ENCODE results near the gene URI1.
"Not testable (repeated sequence)": the region's sequence is repeated elsewhere in the genome, so short reads cannot be mapped to it uniquely, and the experiment has no call there.

Gene URI1

DNA sequence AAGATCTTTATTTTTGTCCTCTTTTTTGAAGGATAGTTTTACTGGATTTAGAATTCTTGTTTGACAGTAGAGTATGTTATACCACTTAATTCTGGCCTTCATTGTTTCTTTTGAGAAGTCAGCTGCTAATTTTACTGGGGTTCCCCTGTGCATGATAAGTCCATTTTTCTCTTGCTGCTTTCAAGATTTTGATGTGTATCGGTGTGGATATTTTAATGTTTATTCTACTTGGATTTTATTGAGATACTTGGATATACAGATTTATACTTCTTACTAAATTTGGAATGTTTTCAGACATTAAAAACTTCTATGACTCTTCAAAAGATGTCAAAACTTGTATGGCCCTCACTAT, 86.9 kb downstream of the URI1 start:
- no peak for DNase-seq

DNA sequence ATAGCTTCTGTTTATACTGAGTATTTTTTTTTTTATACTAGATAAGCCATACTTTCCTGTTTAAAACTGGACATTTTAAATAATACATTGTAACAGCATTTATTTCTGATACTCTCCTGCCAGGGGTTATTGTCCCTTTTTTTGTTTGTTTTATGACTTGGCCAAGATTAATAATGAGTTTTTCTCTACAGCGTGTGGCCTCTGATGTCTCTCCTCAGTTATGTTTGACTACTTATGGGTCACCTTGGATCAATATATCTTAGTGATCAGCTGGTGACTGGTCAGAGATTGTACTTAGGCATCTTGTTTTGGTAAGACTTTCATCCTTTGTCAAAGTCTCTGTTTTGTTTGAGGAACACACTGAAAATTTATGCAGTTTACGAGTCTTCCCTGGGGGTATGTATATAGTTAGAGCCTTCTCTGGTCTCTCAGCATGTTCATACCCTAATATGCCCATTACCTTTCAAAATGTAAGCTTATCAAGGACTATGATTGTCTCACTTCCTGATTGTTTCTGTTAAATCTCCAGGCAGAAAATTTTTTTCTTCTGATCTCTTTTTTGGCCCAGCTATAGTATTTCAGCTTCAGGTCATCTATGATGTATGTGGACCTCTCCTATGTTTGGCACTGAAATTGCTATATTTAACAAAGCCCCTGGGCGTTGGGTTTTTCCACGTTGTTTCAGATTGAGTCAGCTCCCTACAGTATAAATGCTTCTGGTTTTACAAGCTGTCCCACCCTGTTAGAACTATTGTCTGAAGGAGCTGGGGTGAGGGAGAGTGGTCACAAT, 87.9 kb downstream of the URI1 start:
- no peak for DNase-seq

DNA sequence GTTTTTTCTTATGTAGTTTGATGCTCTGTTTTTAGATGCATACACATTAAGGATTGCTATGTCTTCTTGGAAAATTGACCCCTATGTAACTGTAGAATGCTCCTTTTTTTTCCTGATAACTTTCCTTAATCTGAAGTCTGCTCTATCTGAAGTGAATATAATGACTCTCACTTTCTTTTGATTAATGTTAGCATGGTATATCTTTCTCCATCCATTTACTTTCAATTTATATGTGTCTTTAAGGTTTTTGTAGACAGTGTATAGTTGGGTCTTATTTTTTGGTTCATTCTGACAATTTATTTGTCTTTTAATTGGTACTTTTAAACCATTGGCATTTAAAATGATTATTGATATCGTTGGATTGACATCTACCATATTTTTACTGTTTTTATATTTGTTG, 92.3 kb downstream of the URI1 start:
- no peak for DNase-seq

DNA sequence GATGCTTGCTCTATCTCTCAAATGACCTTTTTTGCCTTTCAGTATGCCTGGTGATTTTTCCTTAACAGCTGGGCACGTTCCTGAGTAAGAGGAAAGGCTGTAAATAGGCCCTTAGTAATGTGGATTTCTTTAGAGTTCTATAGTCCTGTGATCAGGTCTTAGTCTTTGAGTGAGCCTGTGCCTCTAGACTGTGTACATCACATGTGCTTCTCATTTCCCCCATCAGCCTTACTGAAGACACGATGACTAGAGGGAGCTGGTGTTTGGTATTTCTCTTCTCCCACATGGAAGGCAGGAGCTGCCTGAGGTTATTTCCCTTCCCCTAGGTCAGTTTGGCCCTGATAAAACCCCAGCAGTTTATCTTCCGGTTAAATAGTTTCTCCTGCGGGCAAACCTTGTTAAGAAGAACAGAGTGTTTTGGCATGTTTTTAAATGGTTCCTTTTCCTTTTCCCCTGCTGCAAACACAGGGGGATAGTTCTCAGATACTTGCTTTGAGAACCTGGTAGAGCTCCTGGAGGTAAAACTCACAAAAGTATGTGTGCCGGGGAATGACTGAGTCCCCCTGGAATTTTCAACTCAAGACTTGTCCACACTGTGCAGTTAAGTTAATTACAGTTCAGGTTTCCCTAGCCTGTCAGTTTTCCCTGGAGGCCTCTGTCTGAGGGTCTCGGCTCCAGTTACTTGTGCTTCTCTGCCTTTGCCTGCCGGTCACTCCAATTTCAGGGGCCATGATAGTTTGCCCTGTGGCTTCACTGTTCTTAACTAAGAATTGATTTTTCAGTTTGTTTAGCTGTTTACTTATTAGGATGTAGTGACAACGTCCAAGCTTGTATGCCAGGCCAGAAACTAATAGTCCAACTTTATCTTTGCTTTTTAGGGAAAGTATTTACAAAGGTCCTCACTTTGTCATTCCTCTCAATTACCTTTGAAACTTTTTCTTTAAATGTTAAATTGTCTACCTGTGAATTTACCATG, 94.4 kb downstream of the URI1 start:
- no peak for DNase-seq

DNA sequence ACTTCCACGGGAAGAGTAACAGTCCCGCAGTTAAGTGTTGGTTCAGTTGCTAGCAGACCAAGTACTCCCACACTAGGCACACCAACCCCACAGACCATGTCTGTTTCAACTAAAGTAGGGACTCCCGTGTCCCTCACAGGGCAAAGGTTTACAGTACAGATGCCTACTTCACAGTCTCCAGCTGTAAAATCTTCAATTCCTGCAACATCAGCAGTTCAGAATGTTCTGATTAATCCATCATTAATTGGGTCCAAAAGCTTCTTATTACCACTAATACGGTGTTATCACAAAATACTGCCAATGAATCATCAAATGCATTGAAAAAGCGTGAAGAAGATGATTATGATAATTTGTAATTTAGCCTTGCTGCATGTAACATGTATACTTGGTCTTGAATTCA, 95.8 kb downstream of the URI1 start:
- no peak for DNase-seq

DNA sequence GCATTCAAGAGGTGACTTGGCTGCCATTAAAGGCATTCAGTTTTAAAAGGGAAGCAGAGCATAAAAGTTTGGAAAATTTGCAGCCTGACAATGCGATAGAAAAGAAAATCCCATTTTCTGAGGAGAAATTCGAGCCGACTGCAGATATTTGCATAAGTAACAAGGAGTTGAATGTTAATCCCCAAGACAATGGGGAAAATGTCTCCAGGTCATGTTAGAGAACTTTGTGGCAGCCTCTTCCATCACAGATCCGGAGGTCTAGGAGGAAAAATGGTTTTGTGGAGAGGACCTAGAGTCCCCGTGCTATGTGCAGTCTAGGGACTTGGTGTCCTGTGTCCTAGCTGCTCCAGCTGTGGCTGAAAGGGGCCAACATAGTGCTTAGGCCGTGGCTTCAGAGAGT, 99.9 kb downstream of the URI1 start:
- DNase-seq: not testable (repeated sequence)

DNA sequence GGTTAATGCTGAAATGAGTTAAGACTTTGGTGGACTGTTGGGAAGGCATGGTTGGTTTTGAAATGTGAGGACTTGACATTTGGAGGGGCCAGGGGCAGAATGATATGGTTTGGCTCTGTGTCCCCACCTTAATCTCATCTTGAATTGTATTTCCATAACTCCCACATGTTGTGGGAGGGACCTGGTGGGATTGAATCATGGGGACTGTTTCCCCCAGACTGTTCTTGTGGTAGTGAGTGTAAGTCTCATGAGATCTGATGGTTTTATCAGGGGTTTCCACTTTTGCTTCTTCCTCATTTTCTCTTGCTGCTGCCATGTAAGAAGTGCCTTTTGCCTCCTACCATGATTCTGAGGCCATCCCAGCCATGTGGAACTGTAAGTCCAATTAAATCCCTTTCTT, 101.0 kb downstream of the URI1 start:
- DNase-seq: not testable (repeated sequence)

DNA sequence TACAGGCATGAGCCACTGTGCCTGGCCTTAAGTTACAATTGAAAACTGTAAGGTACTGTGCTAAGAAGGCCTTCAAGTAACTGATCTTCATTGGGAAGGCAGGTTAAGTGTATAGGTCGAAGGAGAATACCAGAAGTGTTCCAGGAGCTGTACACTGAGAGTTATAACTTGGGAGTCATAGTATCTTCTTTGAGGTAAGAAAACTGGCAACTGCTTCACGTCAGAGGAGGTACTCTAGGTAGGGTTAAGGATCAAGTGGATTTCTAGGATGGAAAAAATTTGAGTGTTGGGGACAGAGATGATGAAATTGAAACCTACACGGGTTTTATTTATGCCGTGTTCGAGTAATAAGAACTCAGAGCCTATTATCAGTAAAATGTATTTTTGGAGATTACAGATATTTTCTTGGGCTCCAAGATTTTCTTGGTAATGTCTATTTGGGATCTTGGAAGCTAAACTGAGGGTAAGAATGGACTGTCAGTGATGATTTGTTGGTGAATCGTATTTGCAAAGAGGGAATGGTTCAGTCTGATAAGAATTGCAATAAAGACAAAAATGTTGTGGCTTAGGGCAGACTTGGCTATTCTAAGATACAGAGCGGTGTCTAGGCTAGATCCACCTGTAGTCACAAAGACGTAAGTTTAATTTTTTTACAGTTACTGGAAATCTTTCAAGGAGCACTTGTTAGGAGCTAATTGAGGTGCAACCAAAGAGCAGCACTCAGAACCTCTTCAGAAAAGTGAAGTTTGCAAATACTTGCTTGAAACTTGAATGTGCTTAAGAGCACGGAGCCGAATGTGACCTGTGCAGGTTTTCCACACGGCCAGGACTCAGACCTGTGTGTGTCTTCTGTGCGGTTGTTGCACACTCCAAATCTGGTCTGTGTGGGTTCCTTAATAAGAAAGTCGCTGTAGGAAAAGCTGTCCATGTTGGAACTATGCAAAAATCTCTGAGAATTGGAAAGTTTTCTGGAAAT, 102.5 kb downstream of the URI1 start:
- DNase-seq: no peak

DNA sequence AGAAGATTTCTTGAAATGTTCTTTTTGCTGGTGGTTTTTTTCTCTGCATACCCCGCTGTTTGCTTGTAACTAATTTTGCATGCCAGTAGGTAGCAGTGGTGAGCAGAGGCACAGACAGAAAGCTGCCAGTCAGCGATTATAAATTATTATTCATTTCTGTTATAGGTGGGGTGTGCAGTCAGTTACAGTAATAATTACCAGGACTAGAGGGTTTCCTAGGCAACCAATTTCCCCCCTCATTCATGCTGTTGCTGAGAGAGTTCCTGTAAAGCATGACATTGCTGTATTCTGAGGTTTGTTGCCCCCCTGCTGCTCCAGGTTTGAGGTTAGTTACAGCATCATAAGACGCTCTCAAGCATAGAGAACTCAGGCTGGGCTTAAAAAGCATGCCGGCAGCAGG, 104.5 kb downstream of the URI1 start:
- no peak for DNase-seq

DNA sequence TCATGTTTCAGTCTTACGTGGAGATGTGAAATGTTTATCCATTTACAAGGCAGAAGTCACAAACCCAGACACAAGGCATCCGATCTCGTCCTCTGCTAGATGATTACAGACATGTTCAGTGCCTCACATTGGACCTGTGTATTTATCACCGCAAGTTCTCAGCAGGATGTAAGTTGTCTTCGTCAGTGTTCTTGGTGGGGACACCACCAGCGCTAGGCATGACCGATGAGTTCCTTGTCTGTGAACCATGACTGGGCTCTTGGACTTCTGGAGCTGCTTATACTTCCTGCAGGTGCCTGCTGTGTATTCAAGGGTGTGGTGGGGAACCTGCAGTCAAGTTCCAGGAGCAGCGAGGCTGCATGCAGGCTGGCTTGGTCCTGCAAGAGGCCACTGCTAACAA, 105.4 kb downstream of the URI1 start:
- no peak for DNase-seq

DNA sequence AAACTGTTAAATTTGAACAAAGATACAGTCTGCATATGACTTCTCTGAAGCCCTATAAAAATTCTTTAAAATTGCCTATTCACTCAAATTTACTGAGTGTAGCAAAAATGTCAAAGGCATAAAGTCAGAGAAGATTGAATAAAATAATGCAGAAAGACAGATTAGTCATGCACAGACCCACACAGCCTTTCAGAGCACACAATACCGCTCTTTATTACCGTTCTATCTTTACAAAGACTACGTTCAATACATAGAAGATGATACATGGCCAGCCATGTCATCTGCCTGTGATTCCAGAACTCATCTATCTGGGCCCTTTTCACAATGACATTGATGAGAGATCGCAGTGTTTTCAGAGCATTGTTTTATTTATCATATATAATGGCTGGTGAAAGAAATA, 107.2 kb downstream of the URI1 start:
- no peak for DNase-seq

DNA sequence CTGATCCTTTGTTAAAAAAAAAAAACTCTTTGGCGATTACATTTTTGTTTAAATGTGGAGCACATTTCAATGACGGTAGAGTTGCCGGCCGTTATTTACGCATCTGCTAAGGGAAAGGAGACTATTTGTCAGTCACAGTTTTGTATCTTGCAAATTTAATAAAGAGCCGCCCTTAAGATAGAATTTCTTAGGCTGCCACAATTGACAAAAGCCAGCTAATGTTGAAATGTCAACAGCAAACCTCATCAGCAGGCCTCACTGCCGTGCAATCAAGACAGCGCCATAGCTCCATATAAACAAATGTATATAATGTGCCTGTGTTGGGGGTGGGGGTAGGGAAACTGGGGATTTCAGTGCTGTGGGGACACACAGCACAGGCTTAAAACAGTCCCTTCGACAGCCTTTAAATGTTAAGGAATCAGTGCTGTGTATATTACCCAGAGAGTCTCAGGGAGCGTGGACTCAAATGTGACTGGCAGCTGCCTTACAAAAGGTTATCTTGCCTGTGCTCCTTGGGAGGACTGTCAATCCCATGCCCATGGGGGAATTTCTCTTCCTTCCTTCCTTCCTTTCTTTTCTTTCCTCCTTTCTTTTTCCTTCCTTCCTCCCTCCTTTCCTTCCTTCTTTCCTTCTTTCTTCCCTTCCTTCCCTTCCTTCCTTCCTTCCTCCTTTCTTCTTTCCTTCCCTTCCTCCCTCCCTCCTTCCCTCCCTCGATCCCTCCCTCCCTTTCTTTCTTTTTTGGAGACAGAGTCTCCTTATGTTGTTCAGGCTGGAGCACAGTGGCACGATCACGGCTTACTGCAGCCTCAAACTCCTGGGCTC, 108.0 kb downstream of the URI1 start:
- no peak for DNase-seq

DNA sequence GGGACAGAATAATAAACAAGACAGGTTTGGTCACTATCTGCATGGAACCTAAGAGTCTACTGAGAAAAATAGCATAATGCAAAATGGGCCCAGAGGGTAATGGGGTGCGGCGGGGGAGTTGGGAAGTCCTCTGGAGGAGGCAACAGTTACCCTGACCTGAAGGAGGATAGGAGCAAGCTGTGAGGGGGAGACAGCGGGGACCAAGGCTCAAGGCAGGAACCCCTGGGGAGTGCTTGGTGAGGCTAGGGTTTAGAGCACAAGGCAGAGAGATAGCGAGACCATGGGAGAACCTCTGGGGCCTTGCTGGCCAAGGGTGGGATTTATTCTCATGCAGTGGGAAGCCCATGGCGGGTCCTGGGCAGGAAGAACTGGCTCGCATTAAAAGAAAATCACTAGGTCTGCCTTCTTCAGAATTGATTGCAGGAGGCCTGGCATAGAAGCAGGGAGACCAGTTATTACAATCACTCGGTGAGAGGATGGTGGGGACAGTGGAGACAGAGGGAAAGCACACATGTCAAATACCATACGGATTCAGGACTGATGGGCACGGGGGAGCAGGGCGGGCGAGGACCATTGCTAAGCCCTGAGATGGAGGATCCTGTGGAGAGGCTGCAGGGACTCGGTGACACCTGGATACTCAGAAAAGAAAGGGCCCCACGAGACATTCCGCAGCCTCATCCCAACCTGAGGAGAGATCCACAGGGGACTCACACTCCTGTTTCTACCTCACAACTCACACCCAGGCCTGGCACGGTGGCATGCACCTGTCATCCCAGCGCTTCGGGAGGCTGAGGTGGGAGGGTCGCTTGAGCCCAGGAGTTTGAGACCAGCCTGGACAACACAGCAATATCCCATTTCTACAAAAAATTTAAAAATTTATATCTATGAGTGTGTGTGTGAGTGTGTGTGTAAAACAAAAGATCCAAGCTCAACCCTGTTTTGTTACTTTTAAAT, 110.4 kb downstream of the URI1 start:
- no peak for DNase-seq

DNA sequence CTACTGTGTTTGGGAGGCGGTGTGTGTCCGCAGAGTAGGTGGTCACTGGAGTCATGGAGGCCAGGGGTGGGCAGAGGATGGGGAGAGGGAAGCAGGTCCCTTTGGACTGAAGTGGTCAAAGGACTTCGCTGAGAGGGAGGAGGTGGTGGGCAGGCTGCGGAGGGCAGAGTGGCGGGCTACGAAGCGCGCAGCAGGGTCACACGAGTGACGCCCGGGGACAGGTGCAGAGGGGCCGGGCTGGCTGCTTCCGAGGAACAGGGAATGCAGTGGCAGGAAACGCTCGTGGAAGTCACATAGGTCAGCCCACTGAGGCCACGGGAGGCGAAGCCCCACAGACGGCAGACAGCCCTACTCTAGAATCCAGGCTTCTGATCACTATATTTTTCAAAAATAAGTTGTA, 111.5 kb downstream of the URI1 start:
- no peak for DNase-seq

DNA sequence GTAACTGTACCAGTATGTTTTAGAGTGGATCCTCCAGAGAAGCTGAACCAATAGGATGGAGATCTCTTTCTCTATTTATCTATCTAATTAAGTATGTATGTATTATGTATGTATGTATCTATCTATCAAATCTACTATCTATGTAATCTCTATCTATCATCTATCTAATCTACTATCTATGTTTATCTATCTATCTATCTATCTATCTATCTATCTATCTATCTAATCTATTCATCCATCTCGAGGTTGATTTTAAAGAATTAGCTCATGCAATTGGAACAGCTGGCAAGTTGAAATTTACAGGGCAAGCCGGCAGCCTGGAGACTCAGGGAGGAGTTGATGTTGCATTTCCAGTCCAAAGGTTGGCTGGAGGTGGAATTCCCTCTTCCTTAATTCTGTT, 112.2 kb downstream of the URI1 start:
- DNase-seq: no peak

DNA sequence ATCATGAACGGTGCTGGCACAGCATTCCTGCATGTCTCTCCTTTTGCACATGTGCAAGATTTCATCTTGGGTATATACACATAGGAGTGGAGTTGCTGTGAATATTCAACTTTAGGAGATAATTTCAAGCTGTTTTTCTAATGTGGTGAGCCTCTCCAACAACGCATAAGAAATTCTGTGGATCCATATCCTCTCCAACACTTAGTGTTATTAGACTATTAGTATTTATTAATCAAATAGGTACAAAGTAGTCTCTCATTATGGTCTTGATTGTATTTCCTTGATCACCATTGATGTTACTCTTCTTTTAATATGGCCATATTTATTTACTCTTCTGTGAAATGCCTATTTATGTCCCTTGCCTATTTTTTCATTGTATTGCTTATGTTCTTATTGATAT, 114.5 kb downstream of the URI1 start:
- no peak for DNase-seq

DNA sequence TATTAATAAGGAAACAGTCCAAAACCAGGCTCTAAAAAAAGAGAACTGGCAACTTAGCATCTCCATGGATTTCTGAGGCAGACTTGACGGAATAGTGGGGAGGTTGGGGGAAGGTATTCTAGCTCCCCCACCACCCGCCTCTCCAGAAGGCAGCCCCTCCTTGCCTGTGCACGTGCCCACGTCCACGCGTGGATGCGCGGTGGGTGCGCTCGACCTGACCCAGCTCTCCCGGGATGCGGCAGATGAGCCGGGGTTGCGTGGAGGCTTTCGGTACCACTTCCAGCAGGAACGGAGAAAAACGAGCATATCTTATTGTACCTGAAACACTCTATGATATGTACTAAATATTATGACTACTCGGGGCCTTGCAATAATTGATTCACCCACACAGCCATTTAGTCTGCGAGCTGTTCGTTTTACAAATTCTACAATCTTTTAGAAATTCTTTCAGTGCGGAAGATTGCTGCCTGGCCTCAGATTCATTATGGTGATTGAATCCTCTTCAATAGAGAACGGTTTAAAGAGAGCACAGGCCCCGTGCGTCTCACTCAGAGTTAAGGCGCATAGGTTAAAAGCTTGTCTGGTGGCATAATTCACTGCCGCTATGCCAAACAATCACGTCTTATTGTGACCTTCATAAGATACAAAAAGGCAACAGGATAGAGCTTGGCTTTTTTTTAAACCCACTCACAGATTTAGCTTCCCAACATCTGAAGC, 117.9 kb downstream of the URI1 start:
- DNase-seq: no peak

DNA sequence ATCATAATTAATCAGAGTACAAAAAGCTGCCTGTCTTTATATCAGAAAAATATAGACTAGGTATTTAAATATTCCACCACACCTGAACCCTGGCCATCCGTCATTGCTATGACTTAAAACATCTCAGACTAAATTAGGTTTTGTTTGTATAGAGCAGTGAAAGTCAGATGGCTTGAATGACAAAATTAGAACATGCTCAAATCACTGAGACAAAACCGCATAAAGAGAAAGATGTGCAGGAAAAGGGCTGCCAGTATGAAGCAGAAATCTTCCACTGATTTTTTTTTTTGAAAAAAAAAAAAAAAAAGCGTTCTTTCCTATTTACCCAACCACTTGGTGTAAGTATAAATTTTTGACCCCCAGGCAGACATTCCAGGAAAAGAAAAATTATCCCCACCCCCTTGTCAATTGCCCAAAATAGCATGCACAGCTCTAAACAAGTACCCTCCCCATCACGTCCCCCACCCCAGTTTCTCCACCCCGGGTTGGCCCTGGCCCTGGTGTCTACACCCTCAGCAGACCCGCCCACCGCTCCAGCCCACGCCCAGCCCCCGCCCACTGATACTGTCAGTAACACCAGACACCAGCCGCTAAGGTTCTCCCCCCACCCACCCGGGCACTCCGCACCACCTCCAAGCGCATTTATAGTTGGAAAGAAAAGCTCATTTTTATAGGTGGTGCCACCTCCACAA, 118.6 kb downstream of the URI1 start:
- no peak for DNase-seq
